WI38 (cell line): ENCODE data around the gene KLHL20.
"Not testable (repeated sequence)": the region's sequence is repeated elsewhere in the genome, so short reads cannot be mapped to it uniquely, and the experiment has no call there.

ENCODE experiments used
- H3K4me3 ChIP-seq: 2 replicates; pipeline ENCODE4 v1.5.1; 2011; ENCODE audit warnings: low read depth, mild to moderate bottlenecking, control low read depth, low read length
- TF ChIP-seq, protein P1 (sequence below): IDR thresholded peaks from 2 replicates; pipeline ENCODE4 v1.5.1; 2012; ENCODE audit warnings: low read depth, mild to moderate bottlenecking, control low read depth, low read length

The KLHL20 gene

GRCh38 chr1:173784997-173785396, 70.2 kb downstream of the KLHL20 start:
- no peak overlapping the region for H3K4me3 ChIP-seq
- TF ChIP-seq, protein P1, sequence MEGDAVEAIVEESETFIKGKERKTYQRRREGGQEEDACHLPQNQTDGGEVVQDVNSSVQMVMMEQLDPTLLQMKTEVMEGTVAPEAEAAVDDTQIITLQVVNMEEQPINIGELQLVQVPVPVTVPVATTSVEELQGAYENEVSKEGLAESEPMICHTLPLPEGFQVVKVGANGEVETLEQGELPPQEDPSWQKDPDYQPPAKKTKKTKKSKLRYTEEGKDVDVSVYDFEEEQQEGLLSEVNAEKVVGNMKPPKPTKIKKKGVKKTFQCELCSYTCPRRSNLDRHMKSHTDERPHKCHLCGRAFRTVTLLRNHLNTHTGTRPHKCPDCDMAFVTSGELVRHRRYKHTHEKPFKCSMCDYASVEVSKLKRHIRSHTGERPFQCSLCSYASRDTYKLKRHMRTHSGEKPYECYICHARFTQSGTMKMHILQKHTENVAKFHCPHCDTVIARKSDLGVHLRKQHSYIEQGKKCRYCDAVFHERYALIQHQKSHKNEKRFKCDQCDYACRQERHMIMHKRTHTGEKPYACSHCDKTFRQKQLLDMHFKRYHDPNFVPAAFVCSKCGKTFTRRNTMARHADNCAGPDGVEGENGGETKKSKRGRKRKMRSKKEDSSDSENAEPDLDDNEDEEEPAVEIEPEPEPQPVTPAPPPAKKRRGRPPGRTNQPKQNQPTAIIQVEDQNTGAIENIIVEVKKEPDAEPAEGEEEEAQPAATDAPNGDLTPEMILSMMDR = no peak

DNA sequence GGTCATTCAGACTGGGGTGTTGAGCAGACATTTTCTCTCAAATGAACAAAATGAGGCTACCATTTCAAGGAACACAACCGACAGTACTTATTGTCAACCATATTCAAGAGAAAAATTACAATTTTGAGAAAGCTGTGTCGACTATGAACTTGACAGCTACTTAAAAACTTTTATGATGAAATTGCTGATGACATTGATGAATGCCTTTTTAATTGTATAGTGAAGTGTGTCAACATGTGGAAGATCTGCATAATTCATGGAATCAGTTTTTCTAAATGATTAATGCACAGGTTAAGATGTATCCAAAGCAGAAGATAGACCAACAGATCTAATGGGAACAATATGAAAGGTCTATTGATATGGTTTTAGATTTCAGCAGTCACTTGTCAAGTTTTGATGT, 75.1 kb downstream of the KLHL20 start:
- TF ChIP-seq, protein P1 = no peak
- no peak overlapping the region for H3K4me3 ChIP-seq

DNA sequence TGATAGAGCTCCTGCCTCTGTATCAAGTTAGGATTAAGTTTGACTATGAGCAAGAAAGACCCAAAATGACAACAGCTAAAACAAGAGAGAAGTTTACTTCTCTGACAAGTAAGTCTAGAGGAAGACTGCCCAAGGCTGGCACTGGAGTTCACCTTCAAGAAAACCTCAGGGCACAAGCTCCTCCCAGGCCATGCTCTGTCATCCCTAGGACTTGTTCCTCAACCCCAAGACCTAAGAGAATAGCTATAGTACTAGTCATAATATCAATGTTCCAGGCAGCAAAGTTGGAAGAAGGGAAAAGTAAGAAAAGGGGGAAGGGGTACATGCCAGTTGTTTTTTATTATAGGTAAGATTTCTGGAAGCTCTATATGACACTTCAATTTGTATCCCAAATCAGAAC, 83.3 kb downstream of the KLHL20 start:
- TF ChIP-seq, protein P1 = no peak
- H3K4me3 ChIP-seq = no peak overlapping the region

DNA sequence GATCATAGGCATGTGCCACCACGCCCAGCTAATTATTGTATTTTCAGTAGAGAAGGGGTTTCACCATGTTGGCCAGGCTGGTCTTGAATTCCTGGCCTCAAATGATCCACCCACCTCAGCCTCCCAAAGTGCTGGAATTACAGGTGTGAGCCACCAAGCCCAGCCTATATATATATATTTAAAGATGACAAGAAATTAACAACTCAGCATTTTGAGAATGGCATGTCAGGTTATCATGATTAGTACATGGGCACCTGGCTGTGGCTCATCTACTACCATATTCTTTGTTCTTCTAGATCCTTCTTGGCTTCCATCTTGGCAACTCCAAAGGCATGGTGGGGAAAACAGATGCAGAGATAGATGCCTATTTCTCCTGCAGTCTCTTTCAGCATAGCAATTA, 85.2 kb downstream of the KLHL20 start:
- H3K4me3 ChIP-seq = not testable (repeated sequence)

GRCh38 chr1:173802961-173803360, 88.2 kb downstream of the KLHL20 start:
- TF ChIP-seq, protein P1 = no peak

DNA sequence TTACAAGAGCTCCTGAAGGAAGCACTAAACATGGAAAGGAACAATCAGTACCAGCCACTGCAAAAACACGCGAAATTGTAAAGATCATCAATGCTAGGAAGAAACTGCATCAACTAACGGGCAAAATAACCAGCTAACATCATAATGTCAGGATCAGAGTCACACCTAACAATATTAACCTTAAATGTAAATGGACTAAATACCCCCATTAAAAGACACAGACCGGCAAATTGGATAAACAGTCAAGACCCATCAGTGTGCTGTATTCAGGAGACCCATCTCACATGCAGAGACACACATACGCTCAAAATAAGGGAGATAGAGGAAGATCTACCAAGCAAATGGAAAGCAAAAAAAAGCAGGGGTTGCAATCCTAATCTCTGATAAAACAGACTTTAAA, 98.9 kb downstream of the KLHL20 start:
- not testable (repeated sequence) for H3K4me3 ChIP-seq

More at GRCh38 chr1:173802961-173803360, 88.2 kb downstream of the KLHL20 start:
- H3K4me3 ChIP-seq = no peak overlapping the region

- TF ChIP-seq, protein P1 = no peak
- no peak overlapping the region for H3K4me3 ChIP-seq
These were observed 103.7 kb downstream of the KLHL20 start for GRCh38 chr1:173818459-173818858.

GRCh38 chr1:173821680-173822079, 106.9 kb downstream of the KLHL20 start:
- TF ChIP-seq, protein P1 = no peak
- no peak overlapping the region for H3K4me3 ChIP-seq
